GM21447 (cell line): Measurements from ENCODE around the gene MCF2L.

Source experiments
- ATAC-seq: cut with Tn5 transposase; IDR thresholded peaks from one replicate; pipeline ENCODE4 v1.9.1; 2021; ENCODE audit not compliant: unreplicated experiment

Gene MCF2L

DNA sequence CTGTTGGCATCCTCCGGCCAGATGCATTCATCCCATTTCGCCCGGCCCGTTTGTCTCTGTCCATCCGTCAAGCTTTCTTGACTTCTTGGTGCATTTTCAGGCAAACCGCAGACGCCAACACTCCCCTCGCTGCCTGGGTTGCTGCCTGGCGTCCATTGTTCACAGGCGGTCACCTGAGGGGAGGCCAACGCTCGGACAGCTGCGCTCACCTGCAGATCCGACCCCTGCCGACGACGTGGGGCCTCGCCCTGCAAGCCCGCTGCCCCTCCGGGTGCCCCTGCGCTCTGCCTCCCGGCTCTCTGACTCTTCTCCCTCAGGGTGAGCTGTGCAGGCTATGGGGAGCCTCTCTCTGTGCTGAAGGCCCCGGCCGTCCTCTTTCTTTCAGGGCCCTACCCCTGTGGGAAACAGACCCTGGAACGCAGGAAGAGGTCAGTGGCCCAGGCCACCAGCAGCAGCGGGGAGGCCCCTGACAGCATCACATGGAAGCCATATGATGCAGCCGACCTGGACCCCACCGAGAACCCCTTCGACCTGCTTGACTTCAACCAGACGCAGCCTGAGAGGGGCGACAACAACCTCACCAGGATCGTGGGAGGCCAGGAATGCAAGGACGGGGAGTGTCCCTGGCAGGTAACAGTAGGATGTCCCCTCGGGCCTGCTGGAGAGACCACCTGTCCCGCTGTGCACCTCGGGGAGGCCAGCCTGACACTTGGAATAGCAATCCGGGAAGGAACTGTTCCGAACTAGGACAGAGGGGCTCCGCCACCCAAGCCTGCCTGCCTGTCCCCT lies 174.6 kb downstream of the MCF2L start:
- no peak for ATAC-seq

DNA sequence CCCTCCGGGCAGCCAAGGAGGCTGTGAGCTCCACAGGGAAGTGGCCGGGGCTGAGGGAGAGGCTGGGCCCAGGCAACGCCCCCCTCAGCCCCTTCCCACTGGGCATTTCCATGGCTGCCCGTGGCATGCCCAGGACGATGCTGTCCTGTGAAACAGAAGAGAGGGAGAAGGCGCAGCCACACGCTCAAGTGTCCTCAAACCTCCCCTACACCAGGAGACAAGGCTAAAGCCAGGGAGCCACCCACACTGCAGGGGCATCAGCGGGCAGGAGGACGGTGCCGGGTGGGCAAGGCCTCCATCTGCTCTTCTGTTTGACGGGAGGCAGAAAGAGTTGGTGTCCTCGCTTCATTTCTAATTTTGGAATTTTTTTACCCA lies 175.2 kb downstream of the MCF2L start:
- no peak for ATAC-seq

DNA sequence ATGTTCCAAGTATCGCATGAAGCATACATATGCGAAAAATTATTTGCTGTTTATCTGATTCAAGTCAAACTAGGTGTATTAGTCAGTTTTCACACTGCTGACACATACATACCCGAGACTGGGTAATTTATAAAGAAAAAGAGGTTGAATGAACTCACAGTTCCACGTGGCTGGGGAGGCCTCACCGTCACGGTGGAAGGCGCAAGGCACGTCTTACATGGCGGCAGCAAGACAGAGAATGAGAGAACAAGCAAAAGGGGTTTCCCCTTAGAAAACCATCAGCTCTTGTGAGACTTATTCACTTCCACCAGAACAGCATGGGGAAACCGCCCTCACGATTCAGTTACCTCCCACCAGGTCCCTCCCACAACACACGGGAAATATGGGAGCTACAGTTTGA lies 176.5 kb downstream of the MCF2L start:
- ATAC-seq, result no peak

DNA sequence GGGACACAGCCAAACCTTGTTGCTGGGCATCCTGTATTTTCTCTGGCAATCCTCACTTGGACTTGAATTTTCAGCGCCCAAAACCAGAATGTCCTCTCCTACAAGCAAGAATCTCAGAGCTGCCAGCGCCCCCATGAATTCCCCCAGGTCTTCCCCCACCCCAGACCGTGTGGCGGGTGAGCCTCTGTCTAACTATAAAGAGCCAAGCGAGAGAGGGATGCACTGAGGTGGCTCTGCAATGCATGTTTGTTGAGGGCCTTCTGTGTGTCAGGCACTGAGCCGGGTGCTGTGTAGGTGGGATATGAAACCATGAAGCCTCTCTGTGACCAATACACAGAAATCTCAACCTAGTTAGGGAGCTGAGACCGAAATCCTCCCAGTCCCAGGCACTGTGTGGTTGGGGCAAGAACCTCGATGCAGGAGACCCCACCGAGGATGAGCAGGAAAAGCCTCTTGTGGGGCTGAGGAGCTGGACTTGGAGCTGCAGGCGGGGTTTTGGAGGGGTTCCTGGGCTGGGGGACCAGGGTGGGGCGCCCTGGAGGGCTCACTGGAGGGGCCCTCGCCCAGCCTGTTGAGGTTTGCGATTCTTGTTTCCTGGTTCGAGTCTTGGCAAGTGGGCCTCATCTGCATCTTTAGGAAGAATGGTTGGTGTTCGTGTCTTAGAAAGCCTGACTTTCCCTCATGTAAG lies 177.0 kb downstream of the MCF2L start:
- no peak for ATAC-seq

- ATAC-seq, result no peak
Measured at GRCh38 chr13:113146750-113147149, 177.7 kb downstream of the MCF2L start.

GRCh38 chr13:113147206-113147605 lies 178.2 kb downstream of the MCF2L start:
- no peak for ATAC-seq

DNA sequence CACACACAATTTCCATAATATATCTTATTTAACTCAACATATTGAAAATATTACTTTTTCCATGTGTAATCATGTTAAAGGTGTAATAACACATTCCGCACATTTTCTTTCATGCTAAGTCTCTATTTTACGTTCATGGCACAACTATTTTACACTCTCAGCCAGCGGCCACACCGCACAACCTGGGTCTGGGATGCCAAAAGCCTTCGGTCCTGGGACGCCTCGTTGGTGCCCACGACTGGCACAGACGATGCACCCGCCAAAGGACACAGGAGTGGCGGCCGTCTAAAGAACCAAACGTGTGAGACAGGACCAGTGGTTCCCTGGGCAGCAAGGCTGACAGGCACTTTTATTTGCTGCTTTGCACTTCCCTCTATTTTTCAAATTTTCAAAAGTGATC lies 179.4 kb downstream of the MCF2L start:
- ATAC-seq, result no peak

GRCh38 chr13:113148940-113149503 lies 180.0 kb downstream of the MCF2L start:
- ATAC-seq, result no peak
